GM21825 (cell line): ENCODE data around the gene PTPRN2.

Experiments
- ATAC-seq: cut with Tn5 transposase; IDR thresholded peaks from one replicate; pipeline ENCODE4 v1.9.1; 2021; ENCODE audit warnings: mild to moderate bottlenecking, moderate library complexity; ENCODE audit not compliant: unreplicated experiment

PTPRN2 gene

GRCh38 chr7:158087196-158087595 lies 500.4 kb downstream of the PTPRN2 start:
- no peak for ATAC-seq

- no peak for ATAC-seq
Observed at GRCh38 chr7:158085741-158086695, 501.6 kb downstream of the PTPRN2 start.

- no peak for ATAC-seq
Observed at GRCh38 chr7:158084555-158084954, 503.1 kb downstream of the PTPRN2 start.

- ATAC-seq, result no peak
Observed at GRCh38 chr7:158083526-158084310, 503.9 kb downstream of the PTPRN2 start.

GRCh38 chr7:158082761-158083160 lies 504.9 kb downstream of the PTPRN2 start:
- ATAC-seq, result no peak

GRCh38 chr7:158080899-158081445 lies 506.7 kb downstream of the PTPRN2 start:
- no peak for ATAC-seq

GRCh38 chr7:158077934-158078910 lies 509.4 kb downstream of the PTPRN2 start:
- ATAC-seq, result no peak

GRCh38 chr7:158077151-158077840 lies 510.3 kb downstream of the PTPRN2 start:
- no peak for ATAC-seq

- ATAC-seq, result no peak
Observed at GRCh38 chr7:158076656-158077055, 511.0 kb downstream of the PTPRN2 start.

- ATAC-seq, result no peak
Observed at GRCh38 chr7:158076215-158076614, 511.4 kb downstream of the PTPRN2 start.

GRCh38 chr7:158075633-158076001 lies 512.0 kb downstream of the PTPRN2 start:
- ATAC-seq, result no peak

GRCh38 chr7:158074896-158075632 lies 512.6 kb downstream of the PTPRN2 start:
- no peak for ATAC-seq

- no peak for ATAC-seq
Observed at GRCh38 chr7:158073845-158074840, 513.5 kb downstream of the PTPRN2 start.

- ATAC-seq, result no peak
Observed at GRCh38 chr7:158072991-158073730, 514.5 kb downstream of the PTPRN2 start.

- ATAC-seq, result no peak
Observed at GRCh38 chr7:158070222-158070920, 517.3 kb downstream of the PTPRN2 start.

GRCh38 chr7:158068853-158069252 lies 518.8 kb downstream of the PTPRN2 start:
- no peak for ATAC-seq
